ENCODE data around the gene NOTCH4. TPM values are rescaled to one million over a fixed set of nuclear protein-coding genes. Genes with fewer than 3 reads are reported as not detected.

NOTCH4 gene
- total RNA-seq, 1 donor from 2014 or later: 11.9 TPM

GRCh38 chr6:32146287-32146686, 77.6 kb downstream of the NOTCH4 start:
- DNase-seq (ENCODE audit: low read depth in 2 of 2): no peak

Other genes with a start within 250 kb of the NOTCH4 start
- 0.90 and 1.4 TPM in 2 replicates for gene C4A, start 242.0 kb downstream of the NOTCH4 start, total RNA-seq
- 0.38 and 0.77 TPM in 2 replicates for gene C4B, start 209.3 kb downstream of the NOTCH4 start, total RNA-seq
- gene CYP21A2, start 185.7 kb downstream of the NOTCH4 start, total RNA-seq: not detected in 2 replicates
- 0.90 and 1.8 TPM in 2 replicates for gene TNXB, start 114.7 kb downstream of the NOTCH4 start, total RNA-seq
- 9.5 and 17.7 TPM in 2 replicates for gene ATF6B, start 95.8 kb downstream of the NOTCH4 start, total RNA-seq
- gene FKBPL, start 93.8 kb downstream of the NOTCH4 start, total RNA-seq: 4.9 and 5.8 TPM in 2 replicates
- gene PRRT1, start 72.1 kb downstream of the NOTCH4 start, total RNA-seq: under 0.01 TPM in 2 replicates
- 27.2 and 50.1 TPM in 2 replicates for gene PPT2, start 69.9 kb downstream of the NOTCH4 start, total RNA-seq
- gene EGFL8, start 59.5 kb downstream of the NOTCH4 start, total RNA-seq: 0.64 and 2.3 TPM in 2 replicates
- 5.6 and 13.4 TPM in 2 replicates for gene AGPAT1, start 48.0 kb downstream of the NOTCH4 start, total RNA-seq
- 44.4 and 53.6 TPM in 2 replicates for gene RNF5, start 45.7 kb downstream of the NOTCH4 start, total RNA-seq
- gene AGER, start 39.8 kb downstream of the NOTCH4 start, total RNA-seq: 0.38 and 0.39 TPM in 2 replicates
- gene PBX2, start 33.9 kb downstream of the NOTCH4 start, total RNA-seq: 37.2 and 46.8 TPM in 2 replicates
- gene GPSM3, start 31.4 kb downstream of the NOTCH4 start, total RNA-seq: 6.9 and 9.0 TPM in 2 replicates
- gene TSBP1, start 147.8 kb upstream of the NOTCH4 start, total RNA-seq: not detected in 2 replicates
- gene BTNL2, start 183.1 kb upstream of the NOTCH4 start, total RNA-seq: not detected in 2 replicates
- under 0.01 TPM in 1 of 2 replicates, not detected in the other for gene HLA-DRA, start 215.8 kb upstream of the NOTCH4 start, total RNA-seq